K562 (cell line): ENCODE results near the gene TUFM. TPM values are rescaled to one million over a fixed set of nuclear protein-coding genes. Genes with fewer than 3 reads are reported as not detected.

Source experiments
- CBX3 ChIP-seq, 2 experiments: IDR thresholded peaks; 1 replicate in 1 of 2; 2 replicates in 1 of 2; pipeline ENCODE4 v1.6.1; 2012; ENCODE audit warnings: inconsistent platforms in 2 of 2, low read length in 2 of 2, borderline replicate concordance in 1 of 2, control low read depth in 1 of 2
- E2F6 ChIP-seq, 2 experiments: IDR thresholded peaks; 2 replicates each; pipeline ENCODE4 v1.6.1; 2011; ENCODE audit warnings: borderline replicate concordance in 1 of 2, control low read depth in 1 of 2, low read depth in 1 of 2, low read length in 1 of 2, mild to moderate bottlenecking in 1 of 2, mixed read lengths in 1 of 2, moderate library complexity in 1 of 2; ENCODE audit not compliant: insufficient read depth in 1 of 2, insufficient read length in 1 of 2, poor library complexity in 1 of 2, severe bottlenecking in 1 of 2; ENCODE audit errors: extremely low read depth in 1 of 2
- ETS1 ChIP-seq: conservative IDR thresholded peaks from 2 replicates; pipeline ENCODE4 v1.6.1; 2011; ENCODE audit warnings: low read depth, mild to moderate bottlenecking, low read length; ENCODE audit not compliant: control insufficient read depth
- FOXA3 ChIP-seq, 2 experiments: fragments of 450-650 bp in 1 of 2; sonication (generic) in 1 of 2; formaldehyde crosslinking; IDR thresholded peaks in 1 of 2; conservative IDR thresholded peaks in 1 of 2; 2 replicates each; pipeline versions ENCODE4 v1.4.0 to v1.8.0; 2020 to 2022; ENCODE audit warnings: mild to moderate bottlenecking in 2 of 2, missing genetic modification reagents in 1 of 2
- FOXK1 ChIP-seq: sonication (generic); formaldehyde crosslinking; IDR thresholded peaks from 2 replicates; pipeline ENCODE4 v1.8.0; 2022; ENCODE audit warnings: missing genetic modification reagents, mild to moderate bottlenecking, borderline replicate concordance
- FOXP1 ChIP-seq: sonication (generic); formaldehyde crosslinking; IDR thresholded peaks from 2 replicates; pipeline ENCODE4 v1.8.0; 2022; ENCODE audit warnings: mild to moderate bottlenecking, missing genetic modification reagents
- HDGF ChIP-seq: fragments of 450-650 bp; IDR thresholded peaks from 2 replicates; pipeline ENCODE4 v1.6.1; 2016
- HMG20A ChIP-seq: fragments of 450-650 bp; formaldehyde crosslinking; conservative IDR thresholded peaks from 2 replicates; pipeline ENCODE4 v1.4.0; 2020; ENCODE audit warnings: mild to moderate bottlenecking, mixed read lengths
- HMGN3 ChIP-seq: IDR thresholded peaks from 2 replicates; pipeline ENCODE4 v1.6.1; 2011; ENCODE audit warnings: borderline replicate concordance, low read depth, mild to moderate bottlenecking, mixed read lengths, low read length; ENCODE audit not compliant: insufficient read length; ENCODE audit errors: extremely low read depth
- JUNB ChIP-seq: fragments of 450-650 bp; formaldehyde crosslinking; conservative IDR thresholded peaks from 2 replicates; pipeline ENCODE4 v1.4.0; 2020; ENCODE audit warnings: mild to moderate bottlenecking
- LCOR ChIP-seq: sonication (generic); formaldehyde crosslinking; IDR thresholded peaks from 2 replicates; pipeline ENCODE4 v1.8.0; 2022; ENCODE audit warnings: mild to moderate bottlenecking, missing genetic modification reagents
- MEF2D ChIP-seq: conservative IDR thresholded peaks from 2 replicates; pipeline ENCODE4 v1.6.1; 2016; ENCODE audit warnings: low read depth, missing genetic modification characterization, missing compliant biosample characterization
- PHF20 ChIP-seq: fragments of 450-650 bp; IDR thresholded peaks from 2 replicates; pipeline ENCODE4 v1.6.1; 2018; ENCODE audit not compliant: partially characterized antibody
- SRSF9 ChIP-seq: fragments of 200-400 bp; formaldehyde crosslinking; IDR thresholded peaks from 2 replicates; pipeline ENCODE4 v1.6.1; 2017; ENCODE audit warnings: low read depth, low read length, borderline replicate concordance
- THRB ChIP-seq: fragments of 450-650 bp; formaldehyde crosslinking; conservative IDR thresholded peaks from 2 replicates; pipeline ENCODE4 v1.4.0; 2022; ENCODE audit warnings: mild to moderate bottlenecking, missing genetic modification characterization
- VEZF1 ChIP-seq: fragments of 200-800 bp; sonication (Bioruptor generic); IDR thresholded peaks from 2 replicates; pipeline ENCODE4 v1.6.1; 2017; ENCODE audit warnings: missing genetic modification characterization, missing compliant biosample characterization
- YY1 ChIP-seq, 3 experiments: IDR thresholded peaks; 2 replicates each; pipeline ENCODE4 v1.6.1; 2011; ENCODE audit warnings: low read length in 2 of 3, mild to moderate bottlenecking in 2 of 3, moderate library complexity in 2 of 3, borderline replicate concordance in 1 of 3, control low read depth in 1 of 3, low read depth in 1 of 3; ENCODE audit not compliant: insufficient read depth in 3 of 3, insufficient replicate concordance in 2 of 3, control insufficient read depth in 1 of 3, insufficient read length in 1 of 3; ENCODE audit errors: extremely low read depth in 1 of 3
- ZBTB1 ChIP-seq: sonication (generic); formaldehyde crosslinking; IDR thresholded peaks from 2 replicates; pipeline ENCODE4 v1.8.1; 2023; ENCODE audit warnings: missing genetic modification reagents, low read depth, mild to moderate bottlenecking, borderline replicate concordance
- ZNF121 ChIP-seq: sonication (generic); formaldehyde crosslinking; conservative IDR thresholded peaks from 2 replicates; pipeline ENCODE4 v1.8.0; 2022; ENCODE audit warnings: missing genetic modification reagents
- ZNF232 ChIP-seq: sonication (generic); formaldehyde crosslinking; IDR thresholded peaks from 2 replicates; pipeline ENCODE4 v1.8.0; 2022; ENCODE audit warnings: mild to moderate bottlenecking, missing genetic modification reagents
- polyA plus RNA-seq, 8 experiments: library from polyadenylated mRNA; depleted of rRNA in 4 of 8; stranded (reverse) in 5 of 8; unstranded in 3 of 8; fragments of >200 nt; fragmentation: Nextera tagmentation in 2 of 8; fragmentation: Illumina TruSeq in 1 of 8; extraction: Ambion mirVana in 2 of 8; extraction: Trizol in 1 of 8; gene quantifications; 2 replicates each; pipeline versions ENCODE4 v1.2.1 to v1.2.3, GENCODE V29; 2011 to 2014; ENCODE audit warnings: inconsistent platforms in 1 of 8, missing spikeins in 1 of 8
- total RNA-seq, 7 experiments: library from RNA; depleted of rRNA in 6 of 7; stranded (reverse); fragments of >200 nt in 6 of 7; fragmentation: Illumina TruSeq in 2 of 7; extraction: Trizol in 2 of 7; gene quantifications; 2 replicates each; pipeline versions ENCODE4 v1.2.1 to v1.2.3, GENCODE V29; 2011 to 2021; ENCODE audit warnings: low replicate concordance in 1 of 7

TUFM gene
- total and polyA plus RNA-seq, 9 of the 15 experiments (the other 6 are each of a cell fraction or from before 2014, with no cell fraction given) = 34.1 to 434 (median 256) TPM

- TF ChIP-seq THRB (CRISPR knock-in tag) = no peak
- no peak for TF ChIP-seq JUNB (CRISPR knock-in tag)
- peak; percentile 26; the same call in 1 of the 2 replicates for TF ChIP-seq ZBTB1 (CRISPR knock-in tag)
- peak; percentile 68 for TF ChIP-seq VEZF1 (CRISPR knock-in tag)
- no peak for TF ChIP-seq HDGF
- no peak for TF ChIP-seq ZNF121 (CRISPR knock-in tag)
- peak; percentile 91 for TF ChIP-seq LCOR (CRISPR knock-in tag)
- TF ChIP-seq ETS1 = 0 out of 2 replicates have a peak, but pooled peaks have one; percentile 2
- 0 out of 2 replicates have a peak, but pooled peaks have one; percentile 20 for TF ChIP-seq MEF2D (tag)
- peak; percentile 98; the same call in 1 of the 2 replicates for TF ChIP-seq FOXP1
- TF ChIP-seq FOXK1 (CRISPR knock-in tag) = peak; percentile 97
- peak; percentile 55 for TF ChIP-seq HMGN3
- TF ChIP-seq YY1 (IDR thresholded peaks at IDR 0.05; ENCODE audit: borderline replicate concordance in 1 of 3, control insufficient read depth in 1 of 3, extremely low read depth in 1 of 3, insufficient read depth in 3 of 3, insufficient read length in 1 of 3, insufficient replicate concordance in 2 of 3, low read depth in 1 of 3, low read length in 2 of 3) = peak in 2 of 3 experiments; percentile 2 to 10
- peak; percentile 71 for TF ChIP-seq PHF20
- no peak for TF ChIP-seq HMG20A
- TF ChIP-seq E2F6 (IDR thresholded peaks at IDR 0.05; ENCODE audit: borderline replicate concordance in 1 of 2, extremely low read depth in 1 of 2, insufficient read depth in 1 of 2, insufficient read length in 1 of 2, low read depth in 1 of 2, low read length in 1 of 2, poor library complexity in 1 of 2, severe bottlenecking in 1 of 2) = peak; percentile 97 to 98
- TF ChIP-seq SRSF9 = no peak
- peak in 1 of 2 experiments; percentile 37; a peak in 1 of 3 replicates for TF ChIP-seq CBX3 (IDR thresholded peaks at IDR 0.05; ENCODE audit: borderline replicate concordance in 1 of 2, low read length in 2 of 2)
- peak; percentile 70; the same call in 1 of the 2 replicates for TF ChIP-seq ZNF232 (CRISPR knock-in tag)
- TF ChIP-seq FOXA3 (CRISPR knock-in tag; conservative IDR thresholded peaks at IDR 0.05 in 1 of 2, IDR thresholded peaks at IDR 0.05 in 1 of 2) = peak in 1 of 2 experiments; percentile 85; a peak in 2 of 4 replicates
Measured at GRCh38 chr16:28879841-28880588, 33.9 kb upstream of the TUFM start (continued).
